ENCODE results near the gene PLD2. TPM values are rescaled to one million over a fixed set of nuclear protein-coding genes. Genes with fewer than 3 reads are reported as not detected.

Gene PLD2, protein sequence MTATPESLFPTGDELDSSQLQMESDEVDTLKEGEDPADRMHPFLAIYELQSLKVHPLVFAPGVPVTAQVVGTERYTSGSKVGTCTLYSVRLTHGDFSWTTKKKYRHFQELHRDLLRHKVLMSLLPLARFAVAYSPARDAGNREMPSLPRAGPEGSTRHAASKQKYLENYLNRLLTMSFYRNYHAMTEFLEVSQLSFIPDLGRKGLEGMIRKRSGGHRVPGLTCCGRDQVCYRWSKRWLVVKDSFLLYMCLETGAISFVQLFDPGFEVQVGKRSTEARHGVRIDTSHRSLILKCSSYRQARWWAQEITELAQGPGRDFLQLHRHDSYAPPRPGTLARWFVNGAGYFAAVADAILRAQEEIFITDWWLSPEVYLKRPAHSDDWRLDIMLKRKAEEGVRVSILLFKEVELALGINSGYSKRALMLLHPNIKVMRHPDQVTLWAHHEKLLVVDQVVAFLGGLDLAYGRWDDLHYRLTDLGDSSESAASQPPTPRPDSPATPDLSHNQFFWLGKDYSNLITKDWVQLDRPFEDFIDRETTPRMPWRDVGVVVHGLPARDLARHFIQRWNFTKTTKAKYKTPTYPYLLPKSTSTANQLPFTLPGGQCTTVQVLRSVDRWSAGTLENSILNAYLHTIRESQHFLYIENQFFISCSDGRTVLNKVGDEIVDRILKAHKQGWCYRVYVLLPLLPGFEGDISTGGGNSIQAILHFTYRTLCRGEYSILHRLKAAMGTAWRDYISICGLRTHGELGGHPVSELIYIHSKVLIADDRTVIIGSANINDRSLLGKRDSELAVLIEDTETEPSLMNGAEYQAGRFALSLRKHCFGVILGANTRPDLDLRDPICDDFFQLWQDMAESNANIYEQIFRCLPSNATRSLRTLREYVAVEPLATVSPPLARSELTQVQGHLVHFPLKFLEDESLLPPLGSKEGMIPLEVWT
- 20.8 to 27.3 TPM (median 25.4 TPM) in 5 replicates for total RNA-seq (2022; extraction: Qiagen RNA extraction; ENCODE audit: low read depth)

DNA sequence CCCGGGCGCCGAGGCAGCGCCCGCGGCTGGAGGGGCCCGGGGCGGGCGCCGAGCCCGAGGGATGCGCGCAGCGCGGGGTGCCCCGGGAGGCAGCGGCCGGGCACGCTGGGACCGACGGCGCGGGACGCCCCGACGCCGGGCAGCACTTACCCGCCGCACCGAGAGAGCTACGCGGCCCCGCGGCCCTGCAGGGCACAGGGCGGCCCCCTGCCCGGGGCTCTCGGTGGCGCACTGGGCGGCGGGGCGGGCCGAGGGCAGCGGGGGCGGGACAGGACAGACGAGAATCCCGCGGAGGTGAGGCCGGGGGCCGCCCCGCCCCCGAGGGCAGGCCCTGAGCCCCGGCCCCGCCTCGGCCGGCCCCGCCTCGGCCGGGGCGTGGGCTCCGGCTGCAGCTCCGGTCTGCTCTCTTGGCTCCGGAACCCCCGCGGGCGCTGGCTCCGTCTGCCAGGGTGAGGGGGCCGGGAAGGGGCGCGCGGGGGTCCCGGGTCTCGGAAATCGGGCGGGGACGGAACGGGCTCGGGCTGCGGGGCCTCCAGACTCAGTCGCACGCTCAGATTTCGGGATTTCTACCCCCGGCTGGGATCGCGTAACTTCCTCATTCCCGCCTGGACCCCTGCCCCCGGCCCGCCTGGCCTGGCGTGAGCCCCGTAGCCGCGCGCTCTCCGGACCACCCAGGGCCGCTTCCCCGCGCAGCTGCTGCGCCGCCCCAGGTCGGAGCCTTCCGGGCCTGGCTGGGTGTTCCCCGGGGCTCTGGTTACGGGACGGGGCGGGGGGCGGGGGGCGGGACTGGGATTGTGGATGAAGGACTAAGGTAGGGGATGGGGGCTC lies at the start of gene PLD2:
TSS of gene PLD2 (plus strand) at position 376 of the 828 bp plus-strand sequence. CDS start 621 bp downstream, outside the sequence.

DNA sequence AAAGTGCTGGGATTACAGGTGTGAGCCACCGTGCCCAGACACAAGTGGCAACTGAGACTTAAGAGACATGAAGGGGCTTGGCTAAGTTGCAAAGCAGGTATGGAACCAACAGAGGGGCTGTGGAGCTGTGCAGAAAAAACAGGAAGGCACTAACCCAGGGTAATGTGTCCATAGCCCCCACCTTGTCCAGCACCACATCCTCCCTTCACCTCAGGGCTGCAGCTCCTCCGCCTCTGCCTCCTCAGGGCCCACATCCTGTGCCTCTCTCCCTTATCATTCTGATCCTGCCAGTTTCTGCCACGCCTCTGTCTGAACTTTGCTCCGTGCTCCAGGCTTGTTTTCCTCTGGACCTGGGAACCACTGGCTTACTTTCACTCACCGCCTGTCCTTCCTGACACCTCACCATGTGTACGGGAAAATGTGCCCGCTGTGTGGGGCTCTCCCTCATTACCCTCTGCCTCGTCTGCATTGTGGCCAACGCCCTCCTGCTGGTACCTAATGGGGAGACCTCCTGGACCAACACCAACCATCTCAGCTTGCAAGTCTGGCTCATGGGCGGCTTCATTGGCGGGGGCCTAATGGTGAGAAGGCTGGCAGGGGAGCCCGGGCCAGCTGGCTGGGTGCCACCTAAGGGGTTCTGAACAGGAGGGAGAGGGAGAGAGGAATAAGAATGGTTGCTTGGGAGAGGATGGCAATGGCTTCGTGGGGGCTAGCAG lies 35.3 kb upstream of the PLD2 start, which contains the start of gene TM4SF5:
TSS of gene TM4SF5 (plus strand) at position 368 of the 716 bp plus-strand sequence. CDS start at position 405, 37 bp downstream.

DNA sequence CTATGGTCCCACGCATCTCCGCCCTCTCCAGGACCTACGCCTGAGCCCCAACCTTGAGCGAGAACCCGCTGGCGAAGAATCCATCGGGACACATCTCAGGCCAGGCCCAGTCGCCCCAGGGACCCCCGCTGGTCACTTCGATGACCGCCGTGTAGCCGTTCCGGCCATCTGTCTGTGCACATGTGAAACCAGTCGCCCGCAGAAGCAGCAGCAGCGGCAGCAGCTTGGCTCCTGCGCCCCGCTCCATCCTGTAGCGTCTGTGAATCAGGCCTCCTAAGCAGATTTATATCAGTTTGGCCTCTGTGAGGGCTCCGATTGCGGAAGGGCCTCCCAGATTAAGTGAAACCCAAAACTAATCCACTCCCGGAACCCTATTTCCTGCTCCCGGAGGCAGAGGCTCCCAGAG lies 20.8 kb upstream of the PLD2 start, which contains the start of gene VMO1:
TSS of gene VMO1 (minus strand) at position 259 of the 406 bp plus-strand sequence. CDS start at position 247, 12 bp downstream.

DNA sequence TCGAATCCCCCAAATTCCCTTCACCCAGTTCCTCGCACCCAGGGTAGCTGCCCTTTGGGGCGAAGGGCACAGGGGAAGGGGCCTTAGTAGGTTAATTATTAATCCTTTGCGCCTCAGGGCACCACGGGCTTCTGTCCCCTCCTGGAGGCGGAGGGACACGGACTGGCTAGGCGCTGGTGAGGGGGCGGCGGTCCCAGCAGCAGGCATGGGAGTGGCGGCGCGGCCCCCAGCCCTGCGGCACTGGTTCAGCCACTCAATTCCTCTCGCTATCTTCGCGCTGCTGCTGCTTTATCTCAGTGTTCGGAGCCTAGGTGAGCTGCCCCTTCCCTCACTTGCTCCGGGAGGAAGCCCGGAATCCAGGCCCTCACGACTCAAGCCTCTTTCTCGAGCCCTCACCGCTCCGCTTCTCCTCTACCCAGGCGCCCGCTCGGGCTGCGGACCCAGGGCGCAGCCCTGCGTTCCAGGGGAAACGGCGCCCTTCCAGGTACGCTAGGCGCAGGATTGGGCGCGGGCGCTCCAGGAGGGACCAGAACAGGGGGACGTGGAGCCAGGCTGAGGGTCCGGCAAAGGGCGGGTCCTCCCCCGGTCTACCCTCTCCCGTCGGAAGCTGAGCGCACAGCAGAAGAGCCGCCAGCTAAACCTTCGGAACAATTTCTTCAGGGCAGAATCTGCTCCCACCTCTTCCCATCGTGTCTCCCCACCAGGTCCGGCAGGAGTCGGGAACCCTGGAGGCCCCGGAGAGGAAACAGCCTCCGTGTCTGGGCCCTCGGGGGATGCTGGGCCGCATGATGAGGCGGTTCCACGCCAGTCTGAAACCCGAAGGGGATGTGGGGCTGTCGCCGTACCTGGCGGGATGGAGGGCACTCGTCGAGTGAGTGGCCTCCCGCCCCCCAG lies 17.9 kb upstream of the PLD2 start, which contains the start of gene GLTPD2:
TSS of gene GLTPD2 (plus strand) at position 158 of the 894 bp plus-strand sequence. CDS start at position 206, 48 bp downstream.

DNA sequence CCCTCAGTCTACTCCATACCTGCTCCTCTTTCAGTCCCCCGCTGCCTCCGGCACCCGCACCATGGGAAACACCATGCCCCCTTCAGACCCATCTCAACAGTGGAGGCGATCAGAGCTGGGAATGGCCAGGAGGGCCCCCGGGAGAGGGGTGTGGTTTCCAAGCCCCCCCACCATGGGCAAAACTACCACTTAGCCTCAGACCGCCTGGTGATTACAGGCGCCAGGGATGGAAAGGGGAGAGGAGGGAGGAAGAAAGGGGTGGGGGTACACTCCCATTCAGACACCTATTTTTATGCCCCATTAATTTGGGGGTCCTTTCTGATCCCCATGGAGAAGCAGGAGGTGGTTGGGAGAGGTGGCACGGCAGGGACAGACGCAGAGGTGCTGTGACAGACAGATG lies 4.7 kb upstream of the PLD2 start, which contains the start of gene C17orf114:
TSS of gene C17orf114 (minus strand) at position 101 of the 400 bp plus-strand sequence.

DNA sequence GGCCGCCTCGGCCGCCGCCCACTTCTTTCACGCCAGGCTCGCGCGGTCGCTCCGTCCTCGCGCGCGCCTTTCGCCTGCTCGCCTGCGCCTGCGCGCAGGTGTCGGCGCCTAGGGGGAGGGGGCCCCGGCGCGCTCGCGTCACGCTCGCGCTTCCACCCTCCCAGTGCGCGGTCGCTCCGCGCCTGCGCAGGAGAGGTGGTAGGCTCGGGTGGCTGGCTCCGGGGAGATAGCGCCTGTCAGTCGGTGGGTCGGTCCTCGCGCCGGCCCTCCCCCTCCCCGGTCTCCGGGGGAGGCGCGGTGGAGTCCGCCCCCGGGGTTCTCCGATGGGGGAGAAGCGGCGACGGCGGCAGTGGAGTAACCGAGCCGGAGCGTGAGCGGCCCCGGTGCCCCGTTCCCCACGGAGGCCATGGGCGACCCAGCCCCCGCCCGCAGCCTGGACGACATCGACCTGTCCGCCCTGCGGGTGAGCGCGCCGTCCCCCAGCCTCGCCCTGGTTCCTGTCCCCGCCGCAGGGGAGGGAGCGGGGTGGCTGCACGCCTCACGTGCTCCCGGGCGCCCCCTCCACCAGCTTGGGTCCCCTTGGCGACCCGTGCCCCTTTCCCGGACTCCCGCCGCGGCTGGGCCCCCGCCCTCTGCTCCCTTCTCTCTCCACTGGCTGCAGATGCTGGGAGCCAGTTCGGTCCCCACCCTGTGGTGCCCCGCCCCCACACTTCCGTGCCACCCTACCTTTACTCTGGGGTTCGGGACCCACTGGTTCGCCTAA lies 26.4 kb downstream of the PLD2 start, which contains the start of gene MINK1:
TSS of gene MINK1 (plus strand) at position 163 of the 763 bp plus-strand sequence. CDS start at position 407, 244 bp downstream.

Other genes starting within 250 kb of the PLD2 start
- not detected in 5 replicates for gene GGT6, start 246.6 kb upstream of the PLD2 start, total RNA-seq (2022; extraction: Qiagen RNA extraction; ENCODE audit: low read depth)
- 0.37 to 1.3 TPM (median 0.64 TPM) in 5 replicates for gene SMTNL2, start 222.6 kb upstream of the PLD2 start, total RNA-seq (2022; extraction: Qiagen RNA extraction; ENCODE audit: low read depth)
- 0.05 to 0.21 TPM (median 0.13 TPM) in 4 of 5 replicates, not detected in the other for gene ALOX15, start 165.5 kb upstream of the PLD2 start, total RNA-seq (2022; extraction: Qiagen RNA extraction; ENCODE audit: low read depth)
- 63.6 to 79.6 TPM (median 74.7 TPM) in 5 replicates for gene PELP1, start 103.0 kb upstream of the PLD2 start, total RNA-seq (2022; extraction: Qiagen RNA extraction; ENCODE audit: low read depth)
- gene ARRB2, start 96.5 kb upstream of the PLD2 start, total RNA-seq (2022; extraction: Qiagen RNA extraction; ENCODE audit: low read depth), result 44.5 to 71.7 TPM (median 59.7 TPM) in 5 replicates
- 40.1 to 44.1 TPM (median 41.9 TPM) in 5 replicates for gene MED11, start 75.7 kb upstream of the PLD2 start, total RNA-seq (2022; extraction: Qiagen RNA extraction; ENCODE audit: low read depth)
- 0.16 to 0.74 TPM (median 0.28 TPM) in 5 replicates for gene ZMYND15, start 67.3 kb upstream of the PLD2 start, total RNA-seq (2022; extraction: Qiagen RNA extraction; ENCODE audit: low read depth)
- 13.2 to 20.3 TPM (median 18.2 TPM) in 5 replicates for gene CXCL16, start 67.2 kb upstream of the PLD2 start, total RNA-seq (2022; extraction: Qiagen RNA extraction; ENCODE audit: low read depth)
- 0.40 to 1.3 TPM (median 0.70 TPM) in 5 replicates for gene TM4SF5, start 35.3 kb upstream of the PLD2 start, total RNA-seq (2022; extraction: Qiagen RNA extraction; ENCODE audit: low read depth)
- gene VMO1, start 20.8 kb upstream of the PLD2 start, total RNA-seq (2022; extraction: Qiagen RNA extraction; ENCODE audit: low read depth), result 0.78 to 1.4 TPM (median 0.85 TPM) in 5 replicates
- not detected in 5 replicates for gene GLTPD2, start 18.2 kb upstream of the PLD2 start, total RNA-seq (2022; extraction: Qiagen RNA extraction; ENCODE audit: low read depth)
- 459 to 505 TPM (median 496 TPM) in 5 replicates for gene PSMB6, start 11.0 kb upstream of the PLD2 start, total RNA-seq (2022; extraction: Qiagen RNA extraction; ENCODE audit: low read depth)
- 46.7 to 62.8 TPM (median 57.8 TPM) in 5 replicates for gene MINK1, start 26.2 kb downstream of the PLD2 start, total RNA-seq (2022; extraction: Qiagen RNA extraction; ENCODE audit: low read depth)
- 0.18 to 0.49 TPM (median 0.34 TPM) in 5 replicates for gene C17orf107, start 92.4 kb downstream of the PLD2 start, total RNA-seq (2022; extraction: Qiagen RNA extraction; ENCODE audit: low read depth)
- gene CHRNE, start 95.9 kb downstream of the PLD2 start, total RNA-seq (2022; extraction: Qiagen RNA extraction; ENCODE audit: low read depth), result 0.07 to 0.17 TPM in 2 of 5 replicates, not detected in the others
- not detected in 5 replicates for gene GP1BA, start 125.1 kb downstream of the PLD2 start, total RNA-seq (2022; extraction: Qiagen RNA extraction; ENCODE audit: low read depth)
- 50.9 to 71.7 TPM (median 70.1 TPM) in 5 replicates for gene SLC25A11, start 132.9 kb downstream of the PLD2 start, total RNA-seq (2022; extraction: Qiagen RNA extraction; ENCODE audit: low read depth)
- gene RNF167, start 133.1 kb downstream of the PLD2 start, total RNA-seq (2022; extraction: Qiagen RNA extraction; ENCODE audit: low read depth), result 94.8 to 138 TPM (median 119 TPM) in 5 replicates
- 2,657 to 2,903 TPM (median 2,762 TPM) in 5 replicates for gene PFN1, start 141.4 kb downstream of the PLD2 start, total RNA-seq (2022; extraction: Qiagen RNA extraction; ENCODE audit: low read depth)
- 44.1 to 52.1 TPM (median 45.5 TPM) in 5 replicates for gene ENO3, start 144.0 kb downstream of the PLD2 start, total RNA-seq (2022; extraction: Qiagen RNA extraction; ENCODE audit: low read depth)
- 67.2 to 82.1 TPM (median 69.6 TPM) in 5 replicates for gene SPAG7, start 160.7 kb downstream of the PLD2 start, total RNA-seq (2022; extraction: Qiagen RNA extraction; ENCODE audit: low read depth)
- gene CAMTA2, start 180.5 kb downstream of the PLD2 start, total RNA-seq (2022; extraction: Qiagen RNA extraction; ENCODE audit: low read depth), result 28.3 to 35.1 TPM (median 32.7 TPM) in 5 replicates
- gene INCA1, start 190.4 kb downstream of the PLD2 start, total RNA-seq (2022; extraction: Qiagen RNA extraction; ENCODE audit: low read depth), result 1.1 to 1.9 TPM (median 1.6 TPM) in 5 replicates
- 96.7 to 125 TPM (median 115 TPM) in 5 replicates for gene KIF1C, start 190.8 kb downstream of the PLD2 start, total RNA-seq (2022; extraction: Qiagen RNA extraction; ENCODE audit: low read depth)
- 0.42 to 1.0 TPM (median 0.70 TPM) in 5 replicates for gene SLC52A1, start 228.3 kb downstream of the PLD2 start, total RNA-seq (2022; extraction: Qiagen RNA extraction; ENCODE audit: low read depth)